Hematopoietic multipotent progenitor cell treated with erythropoietin and hydrocortisone succinate and interleukin-3 and kit ligand, for 15 days (in vitro differentiated cells): ENCODE measurements around the gene SLC22A2.
"Not testable (repeated sequence)": the region's sequence is repeated elsewhere in the genome, so short reads cannot be mapped to it uniquely, and the experiment has no call there.

Experiments
- DNase-seq: peaks from one replicate; pipeline ENCODE4 v3.0.0-alpha.2; 2015; ENCODE audit warnings: low spot score

Gene SLC22A2

DNA sequence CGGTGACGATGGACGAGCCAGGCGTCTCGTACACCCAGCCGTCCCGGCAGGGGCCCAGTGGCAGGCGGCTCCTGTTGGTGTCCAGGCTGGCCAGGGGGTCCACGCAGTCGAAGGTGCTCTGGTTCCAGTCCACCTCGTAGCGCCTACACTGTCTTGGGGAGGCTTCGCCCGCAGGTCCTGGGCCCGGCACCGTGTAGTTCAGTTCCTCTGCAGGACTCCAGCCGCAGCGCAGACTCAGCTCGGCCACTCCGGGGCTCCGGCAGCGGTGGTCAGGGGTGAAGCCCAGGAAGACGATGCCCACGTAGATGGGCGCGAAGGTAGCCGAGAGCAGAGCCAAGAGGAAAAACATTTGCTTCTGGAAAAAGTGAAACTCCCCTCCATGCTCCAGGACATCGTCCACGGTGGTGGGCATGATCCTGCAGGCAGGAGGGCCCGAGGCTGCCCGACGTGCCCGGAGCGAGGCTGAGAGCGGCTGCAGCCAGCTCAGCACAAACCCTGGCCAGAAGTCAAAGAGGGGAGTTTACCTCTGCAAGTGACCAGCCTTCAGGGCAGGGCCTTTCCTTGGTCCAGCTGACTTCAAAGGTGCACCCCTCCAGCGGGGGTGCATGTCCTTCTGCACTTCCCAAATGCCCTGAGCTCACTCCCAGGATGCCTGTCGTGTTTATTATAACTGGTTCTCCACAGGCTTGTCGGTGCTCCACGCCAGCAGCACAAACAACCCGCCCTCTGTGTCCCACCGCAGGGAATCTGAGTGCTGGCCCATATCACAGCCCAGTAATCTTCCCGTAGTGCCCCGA, at the start of gene SLC22A2:
Gene SLC22A2, minus strand, starts transcription at position 476 of the 797 bp plus-strand sequence. Its CDS starts 64 bp downstream, at position 412.
- DNase-seq, result no peak

DNA sequence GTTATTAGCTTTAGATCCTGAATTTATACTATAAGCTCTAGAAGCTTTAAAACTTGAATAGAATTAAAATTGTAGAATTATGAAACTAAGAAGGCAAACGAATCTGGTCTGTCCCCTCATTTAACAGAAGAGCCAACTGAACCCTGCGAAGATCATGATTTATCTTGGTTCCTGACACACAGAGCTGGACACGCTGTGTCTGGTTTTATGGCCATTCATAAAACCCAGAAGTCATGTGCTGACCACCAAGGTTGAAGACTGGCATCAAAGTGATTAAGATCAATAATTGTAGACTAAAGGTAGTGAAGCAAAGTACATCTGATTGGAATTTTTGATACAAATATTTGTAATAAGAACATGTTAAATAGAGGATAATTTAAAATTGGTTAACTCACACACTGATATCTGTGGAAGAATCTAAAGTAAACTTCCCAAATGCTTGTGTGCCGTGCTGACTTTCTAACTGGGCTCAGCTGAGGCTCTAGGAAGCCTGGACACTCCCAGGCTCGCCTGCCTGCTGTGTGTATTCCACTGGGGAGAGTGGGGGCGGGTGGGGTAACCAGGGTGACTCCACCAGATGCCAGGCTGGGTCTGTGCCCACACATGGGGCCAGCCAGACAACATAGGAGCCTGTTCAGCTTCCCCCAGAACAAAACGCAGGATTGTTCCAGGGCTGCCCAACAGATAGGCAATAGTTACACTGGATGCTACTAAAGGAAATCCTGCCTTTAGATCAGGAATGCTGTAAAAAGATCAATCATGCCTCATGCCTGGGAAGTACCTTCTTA, 47.5 kb upstream of the SLC22A2 start:
- DNase-seq, result no peak

- no peak for DNase-seq
Measured at GRCh38 chr6:160303806-160304205, 45.2 kb upstream of the SLC22A2 start.

- DNase-seq, result not testable (repeated sequence)
Measured at GRCh38 chr6:160302431-160303082, 43.9 kb upstream of the SLC22A2 start.

DNA sequence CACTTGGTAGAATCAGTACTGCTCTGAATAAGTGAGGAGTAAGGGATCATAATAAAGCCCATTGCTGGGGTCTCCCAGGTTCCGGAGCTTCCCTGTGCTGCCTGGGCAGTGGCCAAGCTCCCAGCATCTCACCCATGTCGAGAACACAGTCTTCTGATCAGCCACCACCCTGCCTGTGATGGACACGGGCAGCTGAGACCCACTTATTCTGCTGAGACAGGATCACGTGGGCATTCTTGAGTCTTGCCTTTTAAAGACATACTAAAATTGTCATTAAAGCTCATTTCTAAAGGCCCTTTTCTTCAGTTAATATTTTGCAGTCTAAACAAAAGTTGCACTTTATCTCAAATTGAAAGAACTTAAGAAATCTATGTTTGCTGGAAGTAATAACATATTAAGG, 42.7 kb upstream of the SLC22A2 start:
- DNase-seq, result no peak

- DNase-seq, result no peak
Measured at GRCh38 chr6:160300076-160300695, 41.6 kb upstream of the SLC22A2 start.

DNA sequence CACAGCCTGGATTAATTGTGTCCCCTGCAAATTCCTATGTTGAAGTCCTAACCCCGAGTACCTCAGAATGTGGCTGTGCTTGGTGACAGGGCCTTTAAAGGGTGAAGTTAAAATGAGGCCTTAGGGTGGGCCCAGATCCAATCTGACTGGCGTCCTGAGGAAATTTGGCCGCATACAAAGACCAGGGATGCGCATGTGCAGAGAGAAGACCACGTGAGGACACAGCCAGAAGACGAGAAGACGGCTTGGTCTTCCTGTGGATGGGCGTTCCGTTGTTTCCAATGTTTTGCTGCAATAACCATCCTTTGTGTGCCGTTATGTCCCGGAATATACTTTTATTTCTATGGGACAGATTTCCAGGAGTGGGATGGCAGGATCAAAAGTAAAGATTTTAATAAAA, 40.9 kb upstream of the SLC22A2 start:
- no peak for DNase-seq

DNA sequence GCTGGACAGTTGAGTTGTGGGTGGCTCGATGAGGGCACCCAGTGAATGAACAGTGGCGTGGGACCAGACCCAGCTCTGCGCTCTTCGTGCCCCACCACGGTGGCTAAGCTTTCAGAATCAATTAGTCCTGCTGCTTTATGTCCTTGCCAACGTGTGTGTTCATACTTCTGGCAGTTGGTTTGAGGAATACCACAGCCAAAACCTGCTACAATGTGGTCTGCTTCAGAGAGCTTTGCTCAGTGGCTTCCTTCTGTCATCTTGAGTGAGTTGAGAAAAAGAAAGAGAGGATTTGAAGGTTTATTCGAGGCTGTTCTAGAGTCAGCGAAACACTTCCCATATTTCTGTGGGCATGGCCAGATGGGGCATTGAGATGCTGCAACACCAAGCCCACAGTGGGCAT, 39.5 kb upstream of the SLC22A2 start:
- DNase-seq, result no peak

DNA sequence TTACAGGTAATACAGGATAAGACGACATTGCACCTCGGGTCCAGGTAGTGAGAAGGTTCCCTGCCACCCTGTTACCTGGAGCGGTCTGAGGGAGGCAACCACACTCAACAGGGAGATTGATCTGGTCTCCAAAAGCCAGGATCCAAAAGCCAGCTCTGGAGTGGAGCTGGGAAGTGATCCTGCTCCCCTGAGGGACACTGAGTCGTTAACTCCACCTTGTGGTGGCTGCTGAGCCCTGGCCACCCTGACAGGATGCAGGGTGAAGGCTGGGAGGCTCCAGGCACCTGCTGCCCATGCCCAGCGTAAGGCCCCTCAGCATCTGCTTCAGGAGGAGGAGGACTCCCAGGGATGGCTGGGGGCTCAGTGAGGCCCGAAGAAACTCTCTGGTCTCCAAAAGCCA, 38.7 kb upstream of the SLC22A2 start:
- no peak for DNase-seq

GRCh38 chr6:160293844-160294243, 35.2 kb upstream of the SLC22A2 start:
- DNase-seq, result no peak

- no peak for DNase-seq
Measured at GRCh38 chr6:160285541-160286105, 27.0 kb upstream of the SLC22A2 start.

GRCh38 chr6:160284575-160284974, 26.0 kb upstream of the SLC22A2 start:
- no peak for DNase-seq

- DNase-seq, result no peak
Measured at GRCh38 chr6:160282444-160282843, 23.8 kb upstream of the SLC22A2 start.

DNA sequence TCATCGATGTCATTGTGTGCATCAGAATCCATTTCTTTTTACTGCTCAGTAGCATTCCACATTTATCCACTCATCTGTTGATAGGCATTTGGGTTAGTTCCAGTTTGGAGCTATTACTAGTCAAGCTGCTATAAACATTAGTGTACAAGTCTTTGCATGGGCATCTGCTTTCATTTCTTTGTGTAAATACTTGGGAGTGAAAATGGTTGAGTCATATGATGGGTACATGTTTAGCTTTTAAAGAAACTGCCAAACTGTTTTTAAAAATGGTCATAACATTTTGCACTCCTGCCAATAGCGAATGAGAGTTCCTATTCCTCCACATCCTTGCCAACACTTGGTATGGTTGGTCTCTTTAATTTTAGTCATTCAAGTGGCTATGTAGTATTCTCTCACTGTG, 21.2 kb upstream of the SLC22A2 start:
- DNase-seq, result no peak

DNA sequence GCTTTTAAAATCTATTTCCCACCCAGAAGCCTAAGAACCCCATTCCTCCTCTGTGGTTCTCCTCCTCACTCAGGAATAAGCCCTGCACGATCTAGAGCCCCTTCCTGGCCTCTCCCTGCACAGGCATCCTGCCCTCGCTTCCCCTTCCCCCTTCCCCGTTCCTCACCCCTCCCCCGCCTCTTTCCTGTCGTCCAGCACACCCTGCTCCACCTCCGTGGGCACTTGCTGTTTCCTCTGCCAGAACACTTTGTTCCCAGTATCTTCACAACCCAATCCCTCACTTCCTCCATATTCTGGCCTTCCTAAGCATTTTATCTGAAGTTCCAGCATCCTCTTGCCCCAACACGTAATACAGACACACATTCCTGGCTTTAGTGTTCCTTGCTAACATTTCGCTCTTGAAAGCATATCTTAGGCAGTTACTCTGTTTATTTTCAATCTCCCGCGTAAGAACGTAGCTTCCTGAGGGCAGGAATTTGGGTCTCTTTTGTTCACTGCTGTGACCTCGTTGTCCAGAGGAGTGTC, 20.2 kb upstream of the SLC22A2 start:
- no peak for DNase-seq

DNA sequence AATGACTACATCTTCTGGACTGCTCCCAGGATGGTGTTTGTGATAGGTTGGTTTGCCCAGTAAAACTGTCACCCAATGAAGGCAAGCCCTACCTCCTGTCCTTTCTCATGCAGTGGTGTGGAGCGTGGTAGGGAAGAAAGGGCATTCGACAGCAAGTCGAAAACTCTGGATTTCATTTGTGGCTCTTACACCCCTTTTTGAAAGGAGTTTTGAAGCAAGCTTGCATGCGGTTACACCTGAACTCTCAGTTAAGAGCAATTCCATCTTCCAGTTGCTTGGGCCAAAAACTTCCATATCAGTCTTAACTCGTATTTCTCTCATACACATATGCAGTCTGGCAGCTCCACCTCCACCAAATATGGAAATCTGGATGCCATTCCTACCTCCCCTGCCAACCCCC, 19.7 kb upstream of the SLC22A2 start:
- DNase-seq, result no peak

DNA sequence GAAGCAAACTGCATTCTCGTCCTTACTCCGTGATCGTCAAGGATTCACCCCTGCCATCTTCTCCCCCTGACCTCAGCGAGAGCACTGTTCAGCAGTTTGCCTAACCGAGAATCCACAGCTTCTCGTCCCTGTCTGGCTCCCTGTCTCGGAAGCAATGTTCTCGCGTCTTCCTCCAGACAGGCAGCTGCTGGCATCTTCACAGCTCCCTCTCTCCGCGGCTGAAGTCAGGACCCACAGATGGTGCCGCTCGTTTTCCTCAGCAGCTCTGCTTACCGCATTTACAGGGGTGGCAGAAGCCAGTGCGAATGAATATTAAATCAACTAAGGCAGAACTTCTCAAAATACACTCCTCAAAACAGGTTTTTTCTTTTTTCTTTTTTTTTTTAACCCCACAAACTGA, 18.9 kb upstream of the SLC22A2 start:
- no peak for DNase-seq

GRCh38 chr6:160277144-160277543, 18.5 kb upstream of the SLC22A2 start:
- no peak for DNase-seq

- DNase-seq, result no peak
Measured at GRCh38 chr6:160276126-160276525, 17.5 kb upstream of the SLC22A2 start.

GRCh38 chr6:160275511-160276003, 16.9 kb upstream of the SLC22A2 start:
- no peak for DNase-seq

GRCh38 chr6:160274871-160275510, 16.4 kb upstream of the SLC22A2 start:
- no peak for DNase-seq
